Activated CD4-positive, CD25-positive, alpha-beta regulatory T cell treated with anti-CD3 and anti-CD28 coated beads, Interleukin-2, amount 50 U/mL, for 72 hours (primary cell): Measurements from ENCODE around the gene GNAL.

Experiments used
- DNase-seq: peaks from one replicate; pipeline ENCODE4 v3.0.0; 2021

GNAL gene

GRCh38 chr18:11923450-11923849 is 234.4 kb downstream of the GNAL start:
- DNase-seq, result no peak

GRCh38 chr18:11925800-11926481 is 236.9 kb downstream of the GNAL start:
- no peak for DNase-seq

- DNase-seq, result no peak
Measured at GRCh38 chr18:11927497-11927896, 238.4 kb downstream of the GNAL start.

- no peak for DNase-seq
Measured at GRCh38 chr18:11932393-11932792, 243.3 kb downstream of the GNAL start.
